Panc1 (cell line): ENCODE results near the gene SDC4. TPM values are rescaled to one million over a fixed set of nuclear protein-coding genes. Genes with fewer than 3 reads are reported as not detected.

ENCODE experiments used
- ATAC-seq: fragments of 200-7000 bp; cut with Tn5 transposase; 2 replicates; pipeline ENCODE4 v1.9.1; 2020; ENCODE audit warnings: mild to moderate bottlenecking, moderate library complexity
- BruUV-seq: library from RNA; stranded (reverse); fragments of 400-500 nt; replicated peaks from 2 replicates; lab custom pipeline; 2021; lab: Mats Ljungman, UMichigan
- CTCF ChIA-PET: fragments of 300-600 bp; sonication (Branson Sonifier 250); formaldehyde crosslinking; loops from one replicate; lab custom pipeline; 2022; ENCODE audit warnings: antibody characterized with exemption; lab: Charles Lee
- POLR2A ChIA-PET: fragments of 300-600 bp; sonication (Branson Sonifier 250); formaldehyde crosslinking; loops from one replicate; lab custom pipeline; 2022; ENCODE audit warnings: antibody characterized with exemption; lab: Charles Lee
- DNase-seq: peaks from one replicate; pipeline ENCODE4 v3.0.0-alpha.2; 2010; ENCODE audit warnings: low read depth, low spot score
- H3K27ac ChIP-seq: 2 replicates; pipeline ENCODE4 v1.5.1; 2011; ENCODE audit warnings: mild to moderate bottlenecking, low read length, inconsistent platforms
- H3K27me3 ChIP-seq: fragments of 200-500 bp; sonication (Bioruptor generic); 2 replicates; pipeline ENCODE4 v1.6.0; 2014; ENCODE audit warnings: low read length, inconsistent platforms; ENCODE audit not compliant: control insufficient read depth, insufficient read depth
- H3K36me3 ChIP-seq: fragments of 200-500 bp; sonication (Bioruptor generic); 2 replicates; pipeline ENCODE4 v1.5.1; 2014; ENCODE audit warnings: inconsistent platforms, mild to moderate bottlenecking, low read length, moderate library complexity; ENCODE audit not compliant: control insufficient read depth, insufficient read depth
- H3K4me1 ChIP-seq: 2 replicates; pipeline ENCODE4 v1.5.1; 2011; ENCODE audit warnings: inconsistent platforms, mild to moderate bottlenecking, low read length, moderate library complexity; ENCODE audit not compliant: control insufficient read depth, insufficient read depth
- H3K4me3 ChIP-seq, 2 experiments: 2 replicates each; pipeline ENCODE4 v1.5.1; 2011 to 2012; ENCODE audit warnings: low read depth in 2 of 2, low read length in 2 of 2, mild to moderate bottlenecking in 2 of 2, inconsistent platforms in 1 of 2, moderate library complexity in 1 of 2
- H3K9me3 ChIP-seq: fragments of 200-500 bp; sonication (Bioruptor generic); 2 replicates; pipeline ENCODE4 v1.5.1; 2014; ENCODE audit warnings: low read depth, mild to moderate bottlenecking, inconsistent platforms, low read length, moderate library complexity; ENCODE audit not compliant: control insufficient read depth, insufficient read depth
- CTCF ChIP-seq: fragments of 450-650 bp; IDR thresholded peaks from 2 replicates; pipeline ENCODE4 v1.5.1; 2017; ENCODE audit warnings: mild to moderate bottlenecking
- POLR2AphosphoS5 ChIP-seq: IDR thresholded peaks from 2 replicates; pipeline ENCODE4 v1.6.1; 2012; ENCODE audit warnings: mild to moderate bottlenecking, low read depth, low read length, moderate library complexity
- SIN3A ChIP-seq: IDR thresholded peaks from 2 replicates; pipeline ENCODE4 v1.6.1; 2012; ENCODE audit warnings: low read depth, mild to moderate bottlenecking, low read length, moderate library complexity, borderline replicate concordance; ENCODE audit not compliant: insufficient read depth
- TCF7L2 ChIP-seq: IDR thresholded peaks from 2 replicates; pipeline ENCODE4 v1.6.1; 2011; ENCODE audit warnings: mild to moderate bottlenecking, low read depth, low read length, inconsistent platforms
- in situ Hi-C: cut with HindIII; loops from 2 replicates; pipeline ENCODE4 v1.10.0; 2016; ENCODE audit warnings: low sequenced_read_pairs, low pct_unique_long_range_greater_than_20kb
- intact Hi-C: fragments of 100-400 bp; cut with micrococcal nuclease; formaldehyde crosslinking; loops from one replicate; pipeline ENCODE4 v1.10.0; 2022; ENCODE audit not compliant: unreplicated experiment
- total RNA-seq: library from RNA; stranded (reverse); gene quantifications from one replicate; pipeline ENCODE4 v1.2.1, GENCODE V29; 2021; ENCODE audit not compliant: unreplicated experiment
- TF ChIP-seq, protein P1 (sequence below), 2 experiments: IDR thresholded peaks; 2 replicates each; pipeline ENCODE4 v1.6.1; 2011 to 2012; ENCODE audit warnings: low read depth in 2 of 2, control low read depth in 1 of 2, low read length in 1 of 2, mild to moderate bottlenecking in 1 of 2, moderate library complexity in 1 of 2; ENCODE audit not compliant: insufficient read depth in 1 of 2

SDC4 gene
- total RNA-seq, 1 experiment from 2014 or later: 93.3 TPM

DNA sequence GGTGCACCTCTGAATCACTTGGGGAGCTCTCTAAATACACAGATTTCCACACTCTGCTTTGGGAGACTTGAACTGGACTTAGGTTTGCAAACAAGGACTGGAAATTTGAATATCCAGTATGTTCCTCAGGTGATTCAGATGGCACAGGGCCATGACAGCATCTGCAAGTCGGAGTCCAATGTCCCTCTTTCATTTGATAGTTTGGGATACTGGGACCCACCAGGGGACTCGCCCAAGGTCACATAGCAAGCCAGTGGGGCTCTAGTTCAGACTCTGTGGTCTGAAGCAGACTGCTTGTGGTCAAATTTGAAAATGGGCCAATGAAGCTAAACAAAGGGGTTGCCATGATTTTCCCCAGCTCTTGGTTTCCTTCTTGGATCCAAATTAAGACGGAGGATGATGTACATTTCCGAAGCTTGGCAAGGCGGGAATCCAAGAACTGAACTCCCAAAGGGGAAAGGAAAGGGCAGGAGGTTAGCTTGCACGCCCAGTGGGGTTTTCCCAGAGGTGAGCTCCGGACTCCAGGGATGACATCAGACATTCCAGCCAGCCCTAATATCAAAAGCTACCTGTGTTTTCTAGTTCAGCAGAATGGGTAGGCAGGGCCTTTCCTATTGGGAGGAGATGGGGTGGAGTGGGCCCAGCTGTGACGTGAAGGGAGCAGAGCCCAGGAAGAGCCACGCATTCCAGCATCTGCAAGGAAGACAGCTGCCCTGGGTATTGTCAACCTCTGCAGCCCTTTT is 11.4 kb upstream of the SDC4 start:
- Histone ChIP-seq H3K27me3 (no peaks in the 10 kb centered on the region), H3K4me1 (peaks cover 27% of the 10 kb centered on the region), H3K36me3 (no peaks in the 10 kb centered on the region), H3K4me3 (no peak overlapping the region), H3K27ac (peak overlapping the region; percentile 34; the same call in 1 of the 2 replicates), H3K9me3 (no peaks in the 10 kb centered on the region)
- in situ Hi-C loops (no loop called here), intact Hi-C loops (no loop called here)
- ChIA-PET POLR2A (no interaction called here), CTCF (interaction anchor here (1.7 kb wide), 1 partner anchor 77 kb away, joined by 5 read pairs; no protein-coding TSS in a partner anchor)
- TF ChIP-seq TCF7L2 (no peak), SIN3A (no peak), CTCF (no peak), POLR2AphosphoS5 (no peak)
- TF ChIP-seq, protein P1, sequence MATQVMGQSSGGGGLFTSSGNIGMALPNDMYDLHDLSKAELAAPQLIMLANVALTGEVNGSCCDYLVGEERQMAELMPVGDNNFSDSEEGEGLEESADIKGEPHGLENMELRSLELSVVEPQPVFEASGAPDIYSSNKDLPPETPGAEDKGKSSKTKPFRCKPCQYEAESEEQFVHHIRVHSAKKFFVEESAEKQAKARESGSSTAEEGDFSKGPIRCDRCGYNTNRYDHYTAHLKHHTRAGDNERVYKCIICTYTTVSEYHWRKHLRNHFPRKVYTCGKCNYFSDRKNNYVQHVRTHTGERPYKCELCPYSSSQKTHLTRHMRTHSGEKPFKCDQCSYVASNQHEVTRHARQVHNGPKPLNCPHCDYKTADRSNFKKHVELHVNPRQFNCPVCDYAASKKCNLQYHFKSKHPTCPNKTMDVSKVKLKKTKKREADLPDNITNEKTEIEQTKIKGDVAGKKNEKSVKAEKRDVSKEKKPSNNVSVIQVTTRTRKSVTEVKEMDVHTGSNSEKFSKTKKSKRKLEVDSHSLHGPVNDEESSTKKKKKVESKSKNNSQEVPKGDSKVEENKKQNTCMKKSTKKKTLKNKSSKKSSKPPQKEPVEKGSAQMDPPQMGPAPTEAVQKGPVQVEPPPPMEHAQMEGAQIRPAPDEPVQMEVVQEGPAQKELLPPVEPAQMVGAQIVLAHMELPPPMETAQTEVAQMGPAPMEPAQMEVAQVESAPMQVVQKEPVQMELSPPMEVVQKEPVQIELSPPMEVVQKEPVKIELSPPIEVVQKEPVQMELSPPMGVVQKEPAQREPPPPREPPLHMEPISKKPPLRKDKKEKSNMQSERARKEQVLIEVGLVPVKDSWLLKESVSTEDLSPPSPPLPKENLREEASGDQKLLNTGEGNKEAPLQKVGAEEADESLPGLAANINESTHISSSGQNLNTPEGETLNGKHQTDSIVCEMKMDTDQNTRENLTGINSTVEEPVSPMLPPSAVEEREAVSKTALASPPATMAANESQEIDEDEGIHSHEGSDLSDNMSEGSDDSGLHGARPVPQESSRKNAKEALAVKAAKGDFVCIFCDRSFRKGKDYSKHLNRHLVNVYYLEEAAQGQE (IDR thresholded peaks at IDR 0.05; ENCODE audit: insufficient read depth in 1 of 2, low read depth in 2 of 2, low read length in 1 of 2): no peak
- no TSS peak for BruUV-seq
- no peak for DNase-seq
- ATAC-seq: no peak

DNA sequence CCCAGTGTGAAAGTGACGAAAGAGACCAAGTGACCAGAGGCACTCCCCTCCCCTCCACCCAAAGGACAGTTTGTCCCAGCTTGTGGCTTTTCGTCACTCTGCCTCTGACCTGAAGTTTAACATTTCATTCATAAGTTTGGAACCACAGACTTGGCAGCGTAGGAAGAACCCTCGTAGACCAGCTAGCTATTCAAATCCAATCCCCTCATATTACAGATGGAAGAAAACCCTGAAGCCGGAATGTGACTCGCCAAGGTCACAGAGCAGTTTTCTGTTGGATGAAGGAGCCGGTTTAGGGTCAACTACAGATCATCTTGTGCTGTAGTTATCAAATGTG is 10.8 kb upstream of the SDC4 start:
- H3K27ac ChIP-seq: peak overlapping the region; percentile 34; the same call in 1 of the 2 replicates
- no peak for DNase-seq
- H3K4me1 ChIP-seq: peaks cover 27% of the 10 kb centered on the region
- TF ChIP-seq CTCF: no peak
- TF ChIP-seq, protein P1 (IDR thresholded peaks at IDR 0.05; ENCODE audit: insufficient read depth in 1 of 2, low read depth in 2 of 2, low read length in 1 of 2): no peak
- no peak for TF ChIP-seq TCF7L2
- TF ChIP-seq POLR2AphosphoS5: no peak
- TF ChIP-seq SIN3A: no peak
- ATAC-seq: no peak
- in situ Hi-C loops (no loop called here), intact Hi-C loops (no loop called here)
- H3K36me3 ChIP-seq: no peaks in the 10 kb centered on the region
- ChIA-PET CTCF (interaction anchor here (1.7 kb wide), 1 partner anchor 78 kb away, joined by 5 read pairs; no protein-coding TSS in a partner anchor), POLR2A (no interaction called here)
- BruUV-seq: no TSS peak
- H3K4me3 ChIP-seq: no peak overlapping the region
- H3K9me3 ChIP-seq: no peaks in the 10 kb centered on the region
- H3K27me3 ChIP-seq: no peaks in the 10 kb centered on the region
